Cardiac fibroblast (primary cell): ENCODE measurements around the gene ONECUT1.
A peak's percentile ranks its signal among the peaks of the same experiment; 100 is the strongest.
"Not testable (repeated sequence)": the region's sequence is repeated elsewhere in the genome, so short reads cannot be mapped to it uniquely, and the experiment has no call there.

ENCODE experiments used
- DNase-seq, 2 donors: peaks; one replicate each; pipeline versions ENCODE4 v3.0.0 to v3.0.0-alpha.2; 2010; ENCODE audit warnings: low read depth in 2 of 2
- H3K4me3 ChIP-seq, 2 donors: replicated peaks in 1 of 2; 1 replicate in 1 of 2; 2 replicates in 1 of 2; pipeline ENCODE4 v1.5.1; 2011; ENCODE audit warnings: low read depth in 2 of 2, low read length in 2 of 2, mild to moderate bottlenecking in 2 of 2, moderate library complexity in 1 of 2
- CTCF ChIP-seq: IDR thresholded peaks from one replicate; pipeline ENCODE4 v1.5.1; 2011; ENCODE audit warnings: low read depth, mild to moderate bottlenecking, low read length, inconsistent platforms

Gene ONECUT1

GRCh38 chr15:52790169-52790708 lies at the start of gene ONECUT1:
TSS of gene ONECUT1 (minus strand) at chr15:52790336. CDS start at chr15:52789884, 452 bp downstream.
- peak within 1 kb of the TSS; percentile 52 to 53 for H3K4me3 ChIP-seq
- DNase-seq = peak; percentile 33 to 46
- no peak for TF ChIP-seq CTCF

- no peak for DNase-seq
- no peak overlapping the region for H3K4me3 ChIP-seq
- no peak for TF ChIP-seq CTCF
These were observed 44.2 kb upstream of the ONECUT1 start for GRCh38 chr15:52834379-52834778.

GRCh38 chr15:52824169-52824942 lies 34.2 kb upstream of the ONECUT1 start:
- not testable (repeated sequence) for H3K4me3 ChIP-seq, DNase-seq

- no peak overlapping the region for H3K4me3 ChIP-seq
- no peak for TF ChIP-seq CTCF
- no peak for DNase-seq
These were observed 32.3 kb upstream of the ONECUT1 start for GRCh38 chr15:52822475-52822874.

- TF ChIP-seq CTCF = no peak
- DNase-seq = no peak
- H3K4me3 ChIP-seq = no peak overlapping the region
These were observed 29.1 kb upstream of the ONECUT1 start for GRCh38 chr15:52819253-52819652.

- DNase-seq, H3K4me3 ChIP-seq: not testable (repeated sequence)
These were observed 25.8 kb upstream of the ONECUT1 start for GRCh38 chr15:52815899-52816298.

- no peak for TF ChIP-seq CTCF
- no peak overlapping the region for H3K4me3 ChIP-seq
- DNase-seq = no peak
These were observed 18.9 kb upstream of the ONECUT1 start for GRCh38 chr15:52808996-52809395.

- H3K4me3 ChIP-seq = no peak overlapping the region
- no peak for DNase-seq
- no peak for TF ChIP-seq CTCF
These were observed 18.3 kb upstream of the ONECUT1 start for GRCh38 chr15:52808441-52808840.
